ENCODE data around the gene PANX2. TPM values are rescaled to one million over a fixed set of nuclear protein-coding genes. Genes with fewer than 3 reads are reported as not detected.

Gene PANX2
- total RNA-seq, 1 donor = under 0.01 TPM

DNA sequence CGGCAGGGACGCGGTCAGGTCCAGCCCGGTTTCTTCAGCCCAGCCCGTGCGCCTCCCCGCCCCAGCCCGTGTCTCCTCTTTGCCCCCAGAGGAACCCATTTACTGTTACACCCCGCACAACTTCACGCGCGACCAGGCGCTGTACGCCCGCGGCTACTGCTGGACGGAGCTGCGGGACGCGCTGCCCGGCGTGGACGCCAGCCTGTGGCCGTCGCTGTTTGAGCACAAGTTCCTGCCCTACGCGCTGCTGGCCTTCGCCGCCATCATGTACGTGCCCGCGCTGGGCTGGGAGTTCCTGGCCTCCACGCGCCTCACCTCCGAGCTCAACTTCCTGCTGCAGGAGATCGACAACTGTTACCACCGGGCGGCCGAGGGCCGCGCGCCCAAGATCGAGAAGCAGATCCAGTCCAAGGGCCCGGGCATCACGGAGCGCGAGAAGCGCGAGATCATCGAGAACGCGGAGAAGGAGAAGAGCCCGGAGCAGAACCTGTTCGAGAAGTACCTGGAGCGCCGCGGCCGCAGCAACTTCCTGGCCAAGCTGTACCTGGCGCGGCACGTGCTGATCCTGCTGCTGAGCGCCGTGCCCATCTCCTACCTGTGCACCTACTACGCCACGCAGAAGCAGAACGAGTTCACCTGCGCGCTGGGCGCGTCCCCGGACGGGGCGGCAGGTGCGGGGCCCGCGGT is 6.5 kb downstream of the PANX2 start:
- no peaks in the 10 kb centered on the region for H3K27me3 ChIP-seq (ENCODE audit: insufficient read depth, low read length)
- no peaks in the 10 kb centered on the region for H3K79me2 ChIP-seq (ENCODE audit: insufficient read depth, low read length)
- H3K4me1 ChIP-seq (ENCODE audit: insufficient read depth, low read length) = no peaks in the 10 kb centered on the region
- no peaks in the 10 kb centered on the region for H3K9me3 ChIP-seq (ENCODE audit: low read depth, low read length)
- no peak overlapping the region for H3K27ac ChIP-seq (ENCODE audit: low read depth, low read length)
- H3K36me3 ChIP-seq (ENCODE audit: insufficient read depth, low read length) = no peaks in the 10 kb centered on the region
- H3K4me3 ChIP-seq (ENCODE audit: insufficient read depth, low read length) = no peak overlapping the region
- TF ChIP-seq, protein P1, sequence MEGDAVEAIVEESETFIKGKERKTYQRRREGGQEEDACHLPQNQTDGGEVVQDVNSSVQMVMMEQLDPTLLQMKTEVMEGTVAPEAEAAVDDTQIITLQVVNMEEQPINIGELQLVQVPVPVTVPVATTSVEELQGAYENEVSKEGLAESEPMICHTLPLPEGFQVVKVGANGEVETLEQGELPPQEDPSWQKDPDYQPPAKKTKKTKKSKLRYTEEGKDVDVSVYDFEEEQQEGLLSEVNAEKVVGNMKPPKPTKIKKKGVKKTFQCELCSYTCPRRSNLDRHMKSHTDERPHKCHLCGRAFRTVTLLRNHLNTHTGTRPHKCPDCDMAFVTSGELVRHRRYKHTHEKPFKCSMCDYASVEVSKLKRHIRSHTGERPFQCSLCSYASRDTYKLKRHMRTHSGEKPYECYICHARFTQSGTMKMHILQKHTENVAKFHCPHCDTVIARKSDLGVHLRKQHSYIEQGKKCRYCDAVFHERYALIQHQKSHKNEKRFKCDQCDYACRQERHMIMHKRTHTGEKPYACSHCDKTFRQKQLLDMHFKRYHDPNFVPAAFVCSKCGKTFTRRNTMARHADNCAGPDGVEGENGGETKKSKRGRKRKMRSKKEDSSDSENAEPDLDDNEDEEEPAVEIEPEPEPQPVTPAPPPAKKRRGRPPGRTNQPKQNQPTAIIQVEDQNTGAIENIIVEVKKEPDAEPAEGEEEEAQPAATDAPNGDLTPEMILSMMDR (IDR thresholded peaks at IDR 0.05; ENCODE audit: extremely low read depth, low read depth, low read length) = no peak
- H2AFZ ChIP-seq (ENCODE audit: low read length) = no peak overlapping the region
- no peaks in the 10 kb centered on the region for H4K20me1 ChIP-seq (ENCODE audit: insufficient read depth, low read length)
- no peak overlapping the region for H3K4me2 ChIP-seq (ENCODE audit: insufficient read depth, low read length)
- no peak for DNase-seq (ENCODE audit: insufficient read length, low spot score, missing footprints)

DNA sequence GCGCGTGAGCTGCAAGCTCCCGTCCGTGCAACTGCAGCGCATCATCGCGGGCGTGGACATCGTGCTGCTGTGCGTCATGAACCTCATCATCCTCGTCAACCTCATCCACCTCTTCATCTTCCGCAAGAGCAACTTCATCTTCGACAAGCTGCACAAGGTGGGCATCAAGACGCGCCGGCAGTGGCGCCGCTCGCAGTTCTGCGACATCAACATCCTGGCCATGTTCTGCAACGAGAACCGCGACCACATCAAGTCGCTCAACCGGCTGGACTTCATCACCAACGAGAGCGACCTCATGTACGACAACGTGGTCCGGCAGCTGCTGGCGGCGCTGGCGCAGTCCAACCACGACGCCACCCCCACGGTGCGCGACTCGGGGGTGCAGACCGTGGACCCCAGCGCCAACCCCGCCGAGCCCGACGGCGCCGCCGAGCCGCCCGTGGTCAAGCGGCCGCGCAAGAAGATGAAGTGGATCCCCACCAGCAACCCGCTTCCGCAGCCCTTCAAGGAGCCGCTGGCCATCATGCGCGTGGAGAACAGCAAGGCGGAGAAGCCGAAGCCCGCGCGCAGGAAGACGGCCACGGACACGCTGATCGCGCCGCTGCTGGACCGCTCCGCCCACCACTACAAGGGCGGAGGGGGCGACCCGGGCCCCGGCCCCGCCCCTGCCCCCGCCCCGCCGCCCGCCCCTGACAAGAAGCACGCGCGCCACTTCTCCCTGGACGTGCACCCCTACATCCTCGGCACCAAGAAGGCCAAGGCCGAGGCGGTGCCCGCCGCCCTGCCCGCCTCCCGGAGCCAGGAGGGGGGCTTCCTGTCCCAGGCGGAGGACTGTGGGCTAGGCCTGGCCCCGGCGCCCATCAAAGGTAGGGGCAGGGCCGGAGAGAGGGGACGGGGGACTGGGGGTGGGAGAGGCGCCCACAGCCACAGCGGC is 7.3 kb downstream of the PANX2 start:
- no peak overlapping the region for H3K4me3 ChIP-seq (ENCODE audit: insufficient read depth, low read length)
- no peaks in the 10 kb centered on the region for H3K79me2 ChIP-seq (ENCODE audit: insufficient read depth, low read length)
- no peaks in the 10 kb centered on the region for H3K27me3 ChIP-seq (ENCODE audit: insufficient read depth, low read length)
- H3K9me3 ChIP-seq (ENCODE audit: low read depth, low read length) = no peaks in the 10 kb centered on the region
- H3K4me1 ChIP-seq (ENCODE audit: insufficient read depth, low read length) = no peaks in the 10 kb centered on the region
- H2AFZ ChIP-seq (ENCODE audit: low read length) = no peak overlapping the region
- no peak overlapping the region for H3K4me2 ChIP-seq (ENCODE audit: insufficient read depth, low read length)
- no peak for DNase-seq (ENCODE audit: insufficient read length, low spot score, missing footprints)
- no peak overlapping the region for H3K27ac ChIP-seq (ENCODE audit: low read depth, low read length)
- no peaks in the 10 kb centered on the region for H3K36me3 ChIP-seq (ENCODE audit: insufficient read depth, low read length)
- TF ChIP-seq, protein P1 (IDR thresholded peaks at IDR 0.05; ENCODE audit: extremely low read depth, low read depth, low read length) = no peak
- no peaks in the 10 kb centered on the region for H4K20me1 ChIP-seq (ENCODE audit: insufficient read depth, low read length)

DNA sequence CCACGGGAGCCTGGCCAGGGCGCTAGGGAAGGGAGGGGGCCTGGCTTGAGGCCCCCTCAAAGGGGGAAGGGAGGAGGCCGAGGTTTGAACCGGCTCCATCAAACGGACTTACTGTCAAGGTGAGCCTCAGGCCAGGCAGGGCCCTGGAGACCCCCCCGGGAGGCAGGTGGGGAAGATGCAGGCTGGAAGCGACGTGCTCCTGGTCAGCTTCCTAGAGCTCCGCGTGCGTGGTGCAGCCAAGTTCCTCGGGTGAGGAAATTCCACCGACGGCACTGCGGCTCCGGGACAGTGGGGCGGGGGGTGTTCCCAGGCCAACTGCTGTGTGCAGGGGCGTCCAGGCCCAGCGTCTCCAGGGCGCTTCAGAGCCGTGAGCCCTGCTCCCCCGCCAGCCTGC is 7.9 kb downstream of the PANX2 start:
- Histone ChIP-seq H3K4me1 (ENCODE audit: insufficient read depth, low read length) (no peaks in the 10 kb centered on the region), H2AFZ (ENCODE audit: low read length) (no peak overlapping the region), H3K36me3 (ENCODE audit: insufficient read depth, low read length) (no peaks in the 10 kb centered on the region), H3K79me2 (ENCODE audit: insufficient read depth, low read length) (no peaks in the 10 kb centered on the region), H3K4me2 (ENCODE audit: insufficient read depth, low read length) (no peak overlapping the region), H3K9me3 (ENCODE audit: low read depth, low read length) (no peaks in the 10 kb centered on the region), H4K20me1 (ENCODE audit: insufficient read depth, low read length) (no peaks in the 10 kb centered on the region), H3K27ac (ENCODE audit: low read depth, low read length) (no peak overlapping the region), H3K4me3 (ENCODE audit: insufficient read depth, low read length) (no peak overlapping the region), H3K27me3 (ENCODE audit: insufficient read depth, low read length) (no peaks in the 10 kb centered on the region)
- DNase-seq (ENCODE audit: insufficient read length, low spot score, missing footprints) = peak; percentile 88
- TF ChIP-seq, protein P1 (IDR thresholded peaks at IDR 0.05; ENCODE audit: extremely low read depth, low read depth, low read length) = no peak
